Sigmoid colon (tissue), 7 donors: Measurements from ENCODE around the gene SUB1. TPM values are rescaled to one million over a fixed set of nuclear protein-coding genes. Genes with fewer than 3 reads are reported as not detected.
"Not testable (repeated sequence)": the region's sequence is repeated elsewhere in the genome, so short reads cannot be mapped to it uniquely, and the experiment has no call there.

Source experiments
- DNase-seq: peaks from one replicate; pipeline ENCODE4 v3.0.0-alpha.2; 2019
- H3K27ac ChIP-seq, 4 donors: fragments of 200-600 bp; sonication (generic); one replicate each; pipeline ENCODE4 v1.5.1; 2016 to 2019; ENCODE audit warnings: mild to moderate bottlenecking in 1 of 4
- H3K27me3 ChIP-seq, 3 donors: fragments of 200-600 bp; sonication (generic); one replicate each; pipeline ENCODE4 v1.5.1; 2019; ENCODE audit warnings: mild to moderate bottlenecking in 1 of 3
- H3K36me3 ChIP-seq, 4 donors: fragments of 200-600 bp; sonication (generic); one replicate each; pipeline ENCODE4 v1.5.1; 2016 to 2019
- H3K4me1 ChIP-seq, 4 donors: fragments of 200-600 bp; sonication (generic); one replicate each; pipeline ENCODE4 v1.5.1; 2017 to 2019
- H3K4me3 ChIP-seq, 4 donors: fragments of 200-600 bp; sonication (generic); one replicate each; pipeline ENCODE4 v1.5.1; 2017 to 2019; ENCODE audit warnings: mild to moderate bottlenecking in 2 of 4, moderate library complexity in 1 of 4
- H3K9me3 ChIP-seq, 4 donors: fragments of 200-600 bp in 3 of 4; sonication (generic) in 3 of 4; one replicate each; pipeline versions ENCODE4 v1.5.1 to v1.6.1; 2013 to 2019
- CTCF ChIP-seq, 4 experiments: fragments of 450-650 bp in 3 of 4; fragments of 200-600 bp in 1 of 4; IDR thresholded peaks; one replicate each; pipeline ENCODE4 v1.5.1; 2016 to 2019; ENCODE audit warnings: antibody characterized with exemption in 4 of 4, mild to moderate bottlenecking in 3 of 4, moderate library complexity in 2 of 4
- EP300 ChIP-seq, 4 donors: sonication (generic); formaldehyde crosslinking; IDR thresholded peaks; one replicate each; pipeline ENCODE4 v1.6.1; 2017; ENCODE audit warnings: antibody characterized with exemption in 4 of 4
- POLR2A ChIP-seq, 2 donors: fragments of 450-650 bp; IDR thresholded peaks; one replicate each; pipeline ENCODE4 v1.6.1; 2016; ENCODE audit warnings: antibody characterized with exemption in 2 of 2, mild to moderate bottlenecking in 2 of 2, moderate library complexity in 2 of 2
- POLR2AphosphoS5 ChIP-seq, 4 donors: sonication (generic); formaldehyde crosslinking; IDR thresholded peaks; one replicate each; pipeline ENCODE4 v1.6.1; 2017; ENCODE audit warnings: antibody characterized with exemption in 4 of 4
- WGBS, 2 donors: extraction: QIAGEN DNeasy Blood & Tissue Kit; methylation state at CpG; one replicate each; pipeline ENCODE4 v1.1.7; 2013; 5-methylcytosine and 5-hydroxymethylcytosine counted together
- intact Hi-C: fragments of 100-400 bp; cut with DNase I; formaldehyde crosslinking; loops from one replicate; pipeline ENCODE4 v1.15.1; 2023
- polyA plus RNA-seq, 3 donors: library from polyadenylated mRNA; stranded (reverse); fragments of 200-250 nt; gene quantifications; one replicate each; pipeline ENCODE4 v1.2.3, GENCODE V29; 2013
- total RNA-seq, 4 donors: library from RNA; depleted of rRNA; stranded (reverse); fragments of >200 nt; gene quantifications; one replicate each; pipeline ENCODE4 v1.1.0, GENCODE V29; 2016
- donor health status: healthy with polysubstance abuse.
- donor health status: Bipolar disorder and iron deficiency.
- donor health status: healthy.

Gene SUB1
- total RNA-seq (100 to 1,000 TPM in 3 of 4 donors, 10 to 100 TPM in 1; 84.0 to 165 (median 113) TPM), polyA plus RNA-seq (100 to 1,000 TPM; 188 to 277 (median 204) TPM)

DNA sequence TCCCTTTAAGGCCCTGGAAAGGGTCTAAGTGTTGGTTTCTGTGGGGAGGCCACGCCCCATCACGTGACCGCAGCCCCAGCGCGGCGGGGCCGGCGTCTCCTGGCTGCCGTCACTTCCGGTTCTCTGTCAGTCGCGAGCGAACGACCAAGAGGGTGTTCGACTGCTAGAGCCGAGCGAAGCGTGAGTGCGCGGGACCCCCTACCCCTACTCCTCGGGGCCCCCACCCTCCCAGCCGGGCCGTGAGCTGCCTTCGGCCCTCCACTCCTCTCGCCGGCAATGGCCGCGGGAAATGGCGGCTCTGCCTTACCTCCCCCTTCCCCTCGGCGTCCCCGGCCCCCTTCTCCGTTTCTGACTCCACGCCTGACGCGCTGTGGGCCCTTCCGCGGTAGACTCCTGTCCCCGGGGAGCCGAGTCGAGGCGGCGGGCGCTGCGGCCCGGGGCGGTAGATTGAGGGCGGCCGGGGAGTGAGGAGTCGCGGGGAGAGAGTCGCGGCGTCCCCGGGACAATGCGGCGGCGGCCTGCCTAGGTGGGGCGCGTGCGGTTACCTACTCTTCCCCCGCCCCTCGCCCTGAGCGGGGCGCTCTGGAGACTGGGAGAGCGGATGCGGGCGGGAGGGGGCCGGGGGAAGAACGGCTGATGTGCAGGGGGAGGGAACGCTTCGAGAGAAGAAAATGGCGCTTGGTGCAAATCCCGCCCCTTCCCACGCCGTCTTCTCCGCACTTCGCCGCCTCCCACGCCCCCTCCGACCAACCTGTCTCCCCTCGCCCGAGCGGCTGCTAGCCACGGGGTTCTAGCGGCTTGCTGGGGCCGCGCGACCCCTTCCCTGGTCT, at the start of gene SUB1:
Gene SUB1, plus strand, starts transcription at position 112 of the 830 bp plus-strand sequence. CDS start 2,956 bp downstream, outside the sequence.
- H3K36me3 ChIP-seq, result peaks cover 0 to 18% (median 2%) of the 10 kb centered on the region in 4 donors
- H3K4me1 ChIP-seq, result peaks cover 0 to 21% (median 14%) of the 10 kb centered on the region in 4 donors
- 0 to 1% methylated on average over 88 to 89 of the region's 89 CpGs for WGBS, 2 donors
- TF ChIP-seq POLR2AphosphoS5 (IDR thresholded peaks at IDR 0.05) (peak; percentile 97 to 98 (median 98)), EP300 (IDR thresholded peaks at IDR 0.05) (peak in 1 of 4 donors; percentile 58), CTCF (IDR thresholded peaks at IDR 0.05) (no peak), POLR2A (IDR thresholded peaks at IDR 0.05) (peak; percentile 59 to 78)
- H3K27ac ChIP-seq, result peak within 1 kb of the TSS; percentile 98 to 100 (median 99)
- peak; percentile 97 for DNase-seq
- no peaks in the 10 kb centered on the region for H3K27me3 ChIP-seq
- H3K4me3 ChIP-seq, result peak within 1 kb of the TSS; percentile 89 to 97 (median 92)
- peaks cover 0 to 4% (median 0%) of the 10 kb centered on the region in 4 donors for H3K9me3 ChIP-seq
- intact Hi-C loops, result loop anchor here (1.0 to 5.0 kb wide), 6 partner anchors 78 to 413 kb away; partner anchors contain the start of genes GOLPH3, MTMR12 and ZFR

DNA sequence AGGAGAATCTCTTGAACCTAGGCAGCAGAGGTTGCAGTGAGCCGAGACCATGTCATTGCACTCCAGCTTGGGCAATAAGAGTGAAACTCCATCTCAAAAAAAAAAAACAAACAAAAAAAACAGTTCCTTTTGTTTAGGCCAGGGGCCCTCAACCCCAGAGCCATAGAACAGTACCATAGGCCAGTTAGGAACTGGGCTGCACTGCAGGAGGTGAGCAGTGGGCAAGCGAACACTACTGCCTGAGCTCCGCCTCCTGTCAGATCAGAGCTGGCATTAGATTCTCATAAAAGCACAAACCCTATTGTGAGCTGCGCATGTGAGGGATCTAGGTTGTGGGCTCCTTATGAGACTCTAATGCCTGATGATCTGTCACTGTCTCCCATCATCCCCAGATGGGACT, 49.1 kb upstream of the SUB1 start:
- H3K27ac ChIP-seq, result no peak overlapping the region
- H3K4me1 ChIP-seq, result peaks cover 0 to 12% (median 10%) of the 10 kb centered on the region in 4 donors
- no peaks in the 10 kb centered on the region for H3K9me3 ChIP-seq
- DNase-seq, result no peak
- no peaks in the 10 kb centered on the region for H3K36me3 ChIP-seq
- intact Hi-C loops, result no loop called here
- TF ChIP-seq CTCF (IDR thresholded peaks at IDR 0.05) (no peak), POLR2A (IDR thresholded peaks at IDR 0.05) (no peak), POLR2AphosphoS5 (IDR thresholded peaks at IDR 0.05) (no peak), EP300 (IDR thresholded peaks at IDR 0.05) (no peak)
- H3K4me3 ChIP-seq, result no peak overlapping the region
- 89 to 93% methylated on average over 4 of the region's 4 CpGs for WGBS, 2 donors
- no peaks in the 10 kb centered on the region for H3K27me3 ChIP-seq

- DNase-seq, H3K27ac ChIP-seq, H3K27me3 ChIP-seq, intact Hi-C loops, H3K4me3 ChIP-seq, H3K9me3 ChIP-seq, H3K4me1 ChIP-seq, H3K36me3 ChIP-seq: not testable (repeated sequence)
- WGBS, 2 donors, result 81 to 86% methylated on average over 7 of the region's 7 CpGs
Measured at GRCh38 chr5:32537437-32538029, 47.8 kb upstream of the SUB1 start.

- Histone ChIP-seq H3K27ac (no peak overlapping the region), H3K27me3 (no peaks in the 10 kb centered on the region), H3K4me1 (no peaks in the 10 kb centered on the region), H3K36me3 (no peaks in the 10 kb centered on the region), H3K9me3 (no peaks in the 10 kb centered on the region), H3K4me3 (no peak overlapping the region)
- intact Hi-C loops, result no loop called here
- TF ChIP-seq EP300 (IDR thresholded peaks at IDR 0.05) (no peak), POLR2AphosphoS5 (IDR thresholded peaks at IDR 0.05) (no peak), CTCF (IDR thresholded peaks at IDR 0.05) (no peak), POLR2A (IDR thresholded peaks at IDR 0.05) (no peak)
- 68 to 92% methylated on average over 7 of the region's 7 CpGs for WGBS, 2 donors
- DNase-seq, result no peak
Measured at GRCh38 chr5:32538031-32538547, 47.3 kb upstream of the SUB1 start.
